Neural progenitor cell (in vitro differentiated cells): ENCODE measurements around the gene INHBB. TPM values are rescaled to one million over a fixed set of nuclear protein-coding genes. Genes with fewer than 3 reads are reported as not detected.

Source experiments
- DNase-seq: peaks from one replicate; pipeline ENCODE4 v3.0.0-alpha.2; 2016; ENCODE audit warnings: low spot score
- H2AFZ ChIP-seq: fragments of 200-600 bp; sonication (generic); replicated peaks from 2 replicates; pipeline ENCODE4 v1.6.1; 2016; ENCODE audit warnings: antibody characterized with exemption
- H3F3A ChIP-seq: fragments of 200-600 bp; sonication (generic); 2 replicates; pipeline ENCODE4 v1.6.1; 2016; ENCODE audit warnings: antibody characterized with exemption, low read depth
- H3K27ac ChIP-seq: fragments of 200-600 bp; sonication (generic); 2 replicates; pipeline ENCODE4 v1.5.1; 2016; ENCODE audit warnings: mild to moderate bottlenecking
- H3K27me3 ChIP-seq: fragments of 200-600 bp; sonication (generic); 2 replicates; pipeline ENCODE4 v1.6.1; 2016; ENCODE audit warnings: mild to moderate bottlenecking, moderate library complexity
- H3K36me3 ChIP-seq: fragments of 200-600 bp; sonication (generic); 2 replicates; pipeline ENCODE4 v1.5.1; 2016
- H3K4me1 ChIP-seq: fragments of 200-600 bp; sonication (generic); 2 replicates; pipeline ENCODE4 v1.6.1; 2016; ENCODE audit warnings: mixed run types
- H3K4me2 ChIP-seq: fragments of 200-600 bp; sonication (generic); 2 replicates; pipeline ENCODE4 v1.6.1; 2016
- H3K4me3 ChIP-seq: fragments of 200-600 bp; sonication (generic); 2 replicates; pipeline ENCODE4 v1.5.1; 2016
- H3K79me2 ChIP-seq: fragments of 200-600 bp; sonication (generic); 2 replicates; pipeline ENCODE4 v1.6.1; 2016; ENCODE audit warnings: low read depth
- H3K9ac ChIP-seq: fragments of 200-600 bp; sonication (generic); 2 replicates; pipeline ENCODE4 v1.6.1; 2016
- H3K9me3 ChIP-seq: fragments of 200-600 bp; sonication (generic); 2 replicates; pipeline ENCODE4 v1.5.1; 2016; ENCODE audit warnings: low read depth
- H4K20me1 ChIP-seq: fragments of 200-600 bp; sonication (generic); 2 replicates; pipeline ENCODE4 v1.6.1; 2016; ENCODE audit warnings: low read depth
- H3K27ac Mint-ChIP-seq: 3 replicates; pipeline ENCODE4 v1.8.0; 2021; ENCODE audit warnings: mixed read lengths
- H3K27me3 Mint-ChIP-seq: 2 replicates; pipeline ENCODE4 v1.8.0; 2022; ENCODE audit warnings: low read depth, mild to moderate bottlenecking, inconsistent platforms, moderate library complexity, mixed read lengths; ENCODE audit not compliant: insufficient read depth
- H3K36me3 Mint-ChIP-seq: 3 replicates; pipeline ENCODE4 v1.8.0; 2021; ENCODE audit warnings: mixed read lengths
- H3K4me1 Mint-ChIP-seq: 3 replicates; pipeline ENCODE4 v1.8.0; 2021; ENCODE audit warnings: mixed read lengths
- H3K4me3 Mint-ChIP-seq: 3 replicates; pipeline ENCODE4 v1.8.0; 2021; ENCODE audit warnings: mild to moderate bottlenecking, moderate library complexity, mixed read lengths
- H3K9me3 Mint-ChIP-seq: 3 replicates; pipeline ENCODE4 v1.8.0; 2020; ENCODE audit warnings: mixed read lengths
- CTCF ChIP-seq: fragments of 200-600 bp; sonication (generic); IDR thresholded peaks from 2 replicates; pipeline ENCODE4 v1.5.1; 2017; ENCODE audit warnings: antibody characterized with exemption, mild to moderate bottlenecking
- EZH2 ChIP-seq: fragments of 200-600 bp; sonication (generic); IDR thresholded peaks from 2 replicates; pipeline ENCODE4 v1.6.1; 2017; ENCODE audit warnings: antibody characterized with exemption, mild to moderate bottlenecking, moderate library complexity
- EZH2phosphoT487 ChIP-seq: fragments of 200-600 bp; sonication (generic); IDR thresholded peaks from 2 replicates; pipeline ENCODE4 v1.6.1; 2017; ENCODE audit warnings: antibody characterized with exemption
- total RNA-seq: library from RNA; depleted of rRNA; stranded (reverse); fragments of >200 nt; gene quantifications from 2 replicates; pipeline ENCODE4 v1.2.3, GENCODE V29; 2015; ENCODE audit warnings: low replicate concordance

Gene INHBB
- total RNA-seq, 1 donor from 2014 or later, result not detected

GRCh38 chr2:120379916-120380893 is 34.3 kb downstream of the INHBB start:
- Histone ChIP-seq H3K79me2 (no peaks in the 10 kb centered on the region), H3K4me1 (no peaks in the 10 kb centered on the region), H3K4me2 (no peak overlapping the region), H3K9ac (no peak overlapping the region), H3K4me3 (no peak overlapping the region), H3K27ac (no peak overlapping the region), H4K20me1 (no peaks in the 10 kb centered on the region), H2AFZ (no peak overlapping the region), H3K27me3 (peaks cover 5% of the 10 kb centered on the region), H3F3A (no peaks in the 10 kb centered on the region), H3K36me3 (no peaks in the 10 kb centered on the region), H3K9me3 (no peaks in the 10 kb centered on the region)
- peaks cover 17% of the 10 kb centered on the region for H3K4me1 Mint-ChIP-seq
- H3K4me3 Mint-ChIP-seq, result no peak overlapping the region
- H3K27me3 Mint-ChIP-seq, result peaks cover 21% of the 10 kb centered on the region
- H3K9me3 Mint-ChIP-seq, result no peaks in the 10 kb centered on the region
- H3K36me3 Mint-ChIP-seq, result no peaks in the 10 kb centered on the region
- TF ChIP-seq CTCF, result no peak
- no peak for TF ChIP-seq EZH2
- no peak for DNase-seq
- no peak overlapping the region for H3K27ac Mint-ChIP-seq

GRCh38 chr2:120381192-120381591 is 35.3 kb downstream of the INHBB start:
- TF ChIP-seq CTCF (no peak), EZH2phosphoT487 (no peak), EZH2 (no peak)
- H3K27ac Mint-ChIP-seq, result no peak overlapping the region
- H3K4me2 ChIP-seq, result no peak overlapping the region
- H3K4me3 ChIP-seq, result no peak overlapping the region
- no peaks in the 10 kb centered on the region for H3K9me3 ChIP-seq
- no peak overlapping the region for H3K4me3 Mint-ChIP-seq
- H3K4me1 ChIP-seq, result no peaks in the 10 kb centered on the region
- H3K36me3 ChIP-seq, result no peaks in the 10 kb centered on the region
- H3K27me3 Mint-ChIP-seq, result peaks cover 29% of the 10 kb centered on the region
- no peak overlapping the region for H3K27ac ChIP-seq
- H3F3A ChIP-seq, result no peaks in the 10 kb centered on the region
- H3K9ac ChIP-seq, result no peak overlapping the region
- DNase-seq, result no peak
- H3K4me1 Mint-ChIP-seq, result peaks cover 23% of the 10 kb centered on the region
- H3K36me3 Mint-ChIP-seq, result no peaks in the 10 kb centered on the region
- H3K79me2 ChIP-seq, result no peaks in the 10 kb centered on the region
- H2AFZ ChIP-seq, result no peak overlapping the region
- no peaks in the 10 kb centered on the region for H3K9me3 Mint-ChIP-seq
- no peaks in the 10 kb centered on the region for H3K27me3 ChIP-seq
- H4K20me1 ChIP-seq, result no peaks in the 10 kb centered on the region

GRCh38 chr2:120381661-120382060 is 35.7 kb downstream of the INHBB start:
- Histone ChIP-seq H3K9me3 (no peaks in the 10 kb centered on the region), H3K79me2 (no peaks in the 10 kb centered on the region), H3F3A (no peaks in the 10 kb centered on the region), H3K4me2 (no peak overlapping the region), H3K36me3 (no peaks in the 10 kb centered on the region), H3K4me1 (no peaks in the 10 kb centered on the region), H2AFZ (no peak overlapping the region), H3K27ac (no peak overlapping the region), H4K20me1 (no peaks in the 10 kb centered on the region), H3K4me3 (no peak overlapping the region), H3K9ac (no peak overlapping the region), H3K27me3 (no peaks in the 10 kb centered on the region)
- no peak for TF ChIP-seq CTCF
- no peak for TF ChIP-seq EZH2phosphoT487
- DNase-seq, result no peak
- peaks cover 30% of the 10 kb centered on the region for H3K27me3 Mint-ChIP-seq
- H3K36me3 Mint-ChIP-seq, result no peaks in the 10 kb centered on the region
- no peak overlapping the region for H3K27ac Mint-ChIP-seq
- H3K9me3 Mint-ChIP-seq, result no peaks in the 10 kb centered on the region
- H3K4me1 Mint-ChIP-seq, result peaks cover 20% of the 10 kb centered on the region
- H3K4me3 Mint-ChIP-seq, result no peak overlapping the region
